OCI-LY7 (cell line): Measurements from ENCODE around the gene OR14K1.
"Not testable (repeated sequence)": the region's sequence is repeated elsewhere in the genome, so short reads cannot be mapped to it uniquely, and the experiment has no call there.

Source experiments
- CTCF ChIP-seq: fragments of 200-600 bp; sonication (generic); conservative IDR thresholded peaks from 2 replicates; pipeline ENCODE4 v1.5.1; 2014; ENCODE audit warnings: mild to moderate bottlenecking, antibody characterized with exemption, low read length, moderate library complexity, mixed read lengths
- EZH2phosphoT487 ChIP-seq: fragments of 200-600 bp; sonication (generic); IDR thresholded peaks from 2 replicates; pipeline ENCODE4 v1.6.1; 2018; ENCODE audit warnings: low read depth, borderline replicate concordance, mild to moderate bottlenecking, mixed run types, antibody characterized with exemption, low read length, moderate library complexity, mixed read lengths

GRCh38 chr1:247710681-247711080 is 27.7 kb upstream of the OR14K1 start:
- not testable (repeated sequence) for TF ChIP-seq CTCF, EZH2phosphoT487
